Astrocyte of the cerebellum (primary cell): ENCODE measurements around the gene ITGB1BP1.

Source experiments
- DNase-seq: peaks from one replicate; pipeline ENCODE4 v3.0.0-alpha.2; 2011; ENCODE audit warnings: low read depth
- H3K4me3 ChIP-seq: 2 replicates; pipeline ENCODE4 v1.5.1; 2011; ENCODE audit warnings: mild to moderate bottlenecking, low read depth, low read length, moderate library complexity
- in situ Hi-C: cut with HindIII; loops from 2 replicates; pipeline ENCODE4 v1.10.0; 2017; ENCODE audit warnings: low sequenced_read_pairs
- TF ChIP-seq, protein P1 (sequence below): IDR thresholded peaks from 2 replicates; pipeline ENCODE4 v1.5.1; 2012; ENCODE audit warnings: low read length, low read depth, moderate library complexity, mild to moderate bottlenecking; ENCODE audit errors: missing control alignments

ITGB1BP1 gene

DNA sequence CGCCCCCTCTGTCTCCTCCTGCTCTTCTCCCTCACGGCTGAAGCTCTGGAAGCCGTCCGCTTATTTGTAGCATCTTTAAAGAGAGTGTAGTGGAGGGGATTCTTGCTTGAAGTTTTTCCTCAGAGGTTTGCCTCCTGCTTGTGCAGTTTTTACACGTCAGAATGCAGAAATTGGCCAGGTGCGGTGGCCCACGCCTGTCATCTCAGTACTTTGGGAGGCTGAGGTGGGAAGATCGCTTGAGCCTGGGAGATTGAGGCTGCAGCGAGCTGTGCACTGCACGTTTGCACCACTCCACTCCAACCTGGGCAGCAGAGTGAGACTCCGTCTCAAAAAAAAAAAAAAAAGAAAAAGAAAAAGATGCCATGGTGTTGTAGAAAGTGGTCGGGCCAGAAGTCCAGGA lies 69.0 kb downstream of the ITGB1BP1 start:
- DNase-seq: no peak
- no peak overlapping the region for H3K4me3 ChIP-seq
- in situ Hi-C loops: loop anchor here (25.0 kb wide), 1 partner anchor 492 kb away; no protein-coding TSS in a partner anchor
- TF ChIP-seq, protein P1, sequence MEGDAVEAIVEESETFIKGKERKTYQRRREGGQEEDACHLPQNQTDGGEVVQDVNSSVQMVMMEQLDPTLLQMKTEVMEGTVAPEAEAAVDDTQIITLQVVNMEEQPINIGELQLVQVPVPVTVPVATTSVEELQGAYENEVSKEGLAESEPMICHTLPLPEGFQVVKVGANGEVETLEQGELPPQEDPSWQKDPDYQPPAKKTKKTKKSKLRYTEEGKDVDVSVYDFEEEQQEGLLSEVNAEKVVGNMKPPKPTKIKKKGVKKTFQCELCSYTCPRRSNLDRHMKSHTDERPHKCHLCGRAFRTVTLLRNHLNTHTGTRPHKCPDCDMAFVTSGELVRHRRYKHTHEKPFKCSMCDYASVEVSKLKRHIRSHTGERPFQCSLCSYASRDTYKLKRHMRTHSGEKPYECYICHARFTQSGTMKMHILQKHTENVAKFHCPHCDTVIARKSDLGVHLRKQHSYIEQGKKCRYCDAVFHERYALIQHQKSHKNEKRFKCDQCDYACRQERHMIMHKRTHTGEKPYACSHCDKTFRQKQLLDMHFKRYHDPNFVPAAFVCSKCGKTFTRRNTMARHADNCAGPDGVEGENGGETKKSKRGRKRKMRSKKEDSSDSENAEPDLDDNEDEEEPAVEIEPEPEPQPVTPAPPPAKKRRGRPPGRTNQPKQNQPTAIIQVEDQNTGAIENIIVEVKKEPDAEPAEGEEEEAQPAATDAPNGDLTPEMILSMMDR: no peak
